Activated T-cell treated with anti-CD3 and anti-CD28 coated beads for 24 hours (primary cell): ENCODE data around the gene SFSWAP.

Experiments used
- DNase-seq: peaks from one replicate; pipeline ENCODE4 v3.0.0-alpha.2; 2020; ENCODE audit warnings: low read depth

SFSWAP gene

DNA sequence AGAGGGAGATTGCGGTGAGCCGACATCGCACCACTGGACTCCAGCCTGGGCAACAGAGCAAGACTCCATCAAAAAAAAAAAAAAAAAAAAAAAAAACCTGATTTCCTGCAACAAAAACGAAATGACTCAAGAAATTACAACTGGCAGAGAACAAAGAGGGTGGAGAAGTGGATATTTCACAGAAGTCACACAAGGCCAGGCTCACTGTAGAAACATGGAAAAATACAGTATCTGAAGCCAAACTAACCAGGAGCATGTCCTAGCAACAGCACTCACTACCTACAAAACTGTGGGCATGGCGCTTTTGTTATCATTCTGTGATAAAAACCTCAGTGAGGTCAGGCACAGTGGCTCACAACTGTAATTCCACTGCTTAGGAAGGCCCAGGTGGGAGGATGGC is 105.6 kb downstream of the SFSWAP start:
- no peak for DNase-seq

GRCh38 chr12:131817241-131817640 is 106.4 kb downstream of the SFSWAP start:
- no peak for DNase-seq

GRCh38 chr12:131818821-131819585 is 108.1 kb downstream of the SFSWAP start:
- DNase-seq, result no peak

DNA sequence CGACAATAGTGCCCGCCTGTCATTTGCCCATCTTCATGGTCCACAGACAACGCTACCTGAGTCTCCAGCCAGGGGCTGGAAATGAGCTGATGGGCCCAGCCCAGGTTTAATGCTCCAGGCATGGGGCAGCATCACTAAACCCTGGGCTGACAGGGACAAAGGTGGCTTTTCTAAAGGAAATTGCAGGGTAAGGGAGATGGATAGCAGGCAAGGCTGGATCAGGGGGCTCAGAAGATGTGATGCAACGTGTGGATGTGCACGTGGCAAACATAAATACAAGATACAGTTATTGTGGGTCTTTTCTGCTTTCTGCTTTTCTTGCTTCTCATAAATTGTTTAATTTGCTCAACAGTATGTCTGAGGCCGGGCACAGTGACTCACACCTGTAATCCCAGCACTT is 113.6 kb downstream of the SFSWAP start:
- no peak for DNase-seq

GRCh38 chr12:131825146-131825892 is 114.4 kb downstream of the SFSWAP start:
- no peak for DNase-seq

GRCh38 chr12:131826097-131826928 is 115.4 kb downstream of the SFSWAP start:
- DNase-seq, result no peak

DNA sequence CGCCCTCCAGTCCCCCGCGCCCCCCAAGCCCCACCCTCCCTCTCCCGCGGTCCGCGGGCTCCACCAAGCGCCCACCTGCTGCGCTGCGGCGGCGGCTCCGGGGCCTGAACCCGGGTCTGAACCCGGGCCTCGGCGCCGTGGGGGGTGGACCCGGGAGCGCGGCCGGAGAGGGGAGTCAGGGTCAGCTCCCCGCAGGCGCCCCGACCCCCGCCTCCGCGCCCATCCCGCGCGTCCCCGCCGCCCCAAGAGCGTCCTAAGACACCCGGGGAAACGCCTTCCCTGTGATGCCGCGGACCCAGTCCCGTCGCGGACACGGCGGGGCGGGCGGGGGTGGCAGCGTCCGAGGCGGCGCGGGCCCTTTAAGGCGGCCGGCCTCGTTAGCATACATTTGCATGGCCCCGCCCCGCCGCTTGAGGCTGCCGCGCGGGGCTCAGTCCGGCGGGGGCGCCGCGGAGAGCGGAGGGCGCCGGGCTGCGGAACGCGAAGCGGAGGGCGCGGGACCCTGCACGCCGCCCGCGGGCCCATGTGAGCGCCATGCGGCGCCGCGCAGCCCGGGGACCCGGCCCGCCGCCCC is 117.2 kb downstream of the SFSWAP start, which contains the start of gene MMP17:
MMP17 (plus strand) TSS at position 433 of the 574 bp plus-strand sequence; CDS start at position 535, 102 bp downstream.
- no peak for DNase-seq

- no peak for DNase-seq
Measured at GRCh38 chr12:131828671-131829355, 117.9 kb downstream of the SFSWAP start.

DNA sequence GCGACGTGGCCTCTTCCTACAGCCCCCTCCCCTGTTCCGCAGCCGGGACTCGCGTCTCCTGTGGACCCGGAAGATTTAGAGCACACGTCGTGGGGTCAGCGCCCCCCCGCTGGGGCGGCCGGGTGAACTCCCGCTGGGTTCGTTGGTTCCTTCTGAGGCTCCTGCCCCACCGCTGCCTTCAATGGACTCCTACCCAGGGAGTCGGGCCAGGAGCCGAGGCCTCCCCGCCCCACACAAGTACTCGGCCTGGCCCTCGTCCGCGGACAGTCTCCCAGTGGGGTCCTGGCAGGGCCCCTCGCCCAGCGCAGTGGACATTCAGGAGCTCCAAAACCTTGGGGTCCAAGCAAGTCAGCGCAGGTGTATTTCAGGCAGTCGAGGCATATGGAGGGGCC is 118.5 kb downstream of the SFSWAP start:
- no peak for DNase-seq

- no peak for DNase-seq
Measured at GRCh38 chr12:131829791-131830334, 119.0 kb downstream of the SFSWAP start.

GRCh38 chr12:131830335-131830913 is 119.5 kb downstream of the SFSWAP start:
- DNase-seq, result no peak

GRCh38 chr12:131830914-131831571 is 120.2 kb downstream of the SFSWAP start:
- no peak for DNase-seq

DNA sequence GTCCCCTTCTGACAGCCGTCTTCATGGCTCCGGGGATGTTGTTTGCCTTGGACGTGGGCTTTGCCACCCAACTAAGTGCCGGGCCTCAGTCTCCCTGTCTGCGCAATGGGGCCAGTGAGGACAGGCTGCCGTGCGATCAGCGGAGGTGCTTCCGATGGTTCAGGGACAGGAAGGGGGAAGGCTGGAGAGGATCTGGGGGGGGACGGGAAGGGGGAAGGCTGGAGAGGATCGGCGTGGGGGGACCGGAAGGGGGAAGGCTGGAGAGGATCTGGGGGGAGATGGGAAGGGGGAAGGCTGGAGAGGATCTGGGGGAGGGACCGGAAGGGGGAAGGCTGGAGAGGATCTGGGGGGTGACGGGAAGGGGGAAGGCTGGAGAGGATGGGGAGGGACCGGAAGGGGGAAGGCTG is 120.7 kb downstream of the SFSWAP start:
- DNase-seq, result no peak

- no peak for DNase-seq
Measured at GRCh38 chr12:131832321-131833231, 121.7 kb downstream of the SFSWAP start.

DNA sequence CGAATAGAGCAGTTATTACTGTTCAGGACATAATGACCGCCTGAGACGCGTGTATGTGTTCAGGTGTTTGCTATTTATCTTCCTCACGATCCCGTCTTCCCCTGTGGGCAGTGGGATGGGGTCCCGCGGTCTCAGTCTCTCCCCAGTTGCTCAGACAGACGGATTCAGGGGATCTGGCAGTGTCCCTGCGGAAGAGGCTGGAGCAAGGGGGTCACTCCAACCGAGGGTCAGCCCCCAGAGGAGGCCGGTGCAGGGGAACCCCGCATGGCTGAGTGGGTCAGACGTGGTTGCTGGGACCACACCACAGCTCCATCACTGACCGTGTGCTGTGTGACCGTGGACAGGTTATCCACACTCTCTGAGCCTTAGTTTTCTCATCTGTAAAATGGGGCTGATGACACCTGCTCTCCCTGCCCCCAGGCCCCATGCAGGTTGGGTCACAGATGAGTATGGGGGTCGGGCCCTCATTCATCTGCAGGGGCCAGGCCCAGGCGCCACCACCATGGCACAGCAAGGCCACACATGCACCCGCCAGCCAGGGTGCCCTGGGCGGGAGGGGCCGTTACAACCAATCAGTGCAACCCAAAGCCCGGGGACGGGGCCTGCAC is 122.5 kb downstream of the SFSWAP start:
- DNase-seq, result no peak

DNA sequence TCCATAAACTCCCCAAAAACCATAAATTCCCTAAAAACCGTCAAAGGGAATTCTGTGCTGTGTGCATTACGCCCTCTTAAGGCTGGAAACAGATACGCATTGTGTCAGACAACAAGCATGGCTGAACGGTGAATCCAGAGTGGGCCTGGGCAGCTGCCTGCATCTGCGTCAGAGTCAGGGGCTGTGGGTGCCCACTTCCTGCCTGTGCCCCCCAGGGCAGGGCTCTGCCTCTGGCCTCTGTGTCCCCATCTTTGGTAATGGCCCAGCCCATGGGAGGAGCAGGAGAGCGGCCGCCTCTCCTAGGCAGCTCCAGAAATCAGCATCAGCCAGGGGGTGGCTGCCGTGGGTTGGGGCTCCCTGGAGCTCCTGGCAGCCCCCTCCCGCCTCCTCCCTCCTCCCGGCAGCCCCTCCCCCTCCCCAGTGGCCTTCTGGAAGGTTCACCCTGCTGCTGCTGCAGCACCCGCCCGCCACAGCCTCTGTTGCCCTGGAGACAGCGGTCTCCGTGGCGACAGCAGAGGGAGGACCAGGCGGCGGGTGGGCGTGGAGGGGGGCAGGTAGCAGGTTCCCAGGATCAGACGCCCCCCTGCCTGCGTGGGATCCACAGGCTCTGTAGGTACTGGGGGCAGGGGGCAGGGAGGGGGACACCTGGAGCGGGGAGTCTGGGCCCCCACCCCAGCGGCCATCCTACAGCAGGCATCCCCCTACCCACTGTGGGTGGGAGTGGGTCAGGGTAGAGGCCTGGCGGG is 123.2 kb downstream of the SFSWAP start:
- no peak for DNase-seq

GRCh38 chr12:131834798-131835615 is 124.1 kb downstream of the SFSWAP start:
- DNase-seq, result no peak
